HEK293 (cell line): ENCODE data around the gene DNAJC7.

Experiments
- CTCF ChIA-PET: fragments of 350-600 bp; formaldehyde crosslinking; extraction: SDS; loops from one replicate; lab custom pipeline; 2021; ENCODE audit warnings: antibody characterized with exemption; lab: Yijun Ruan, JAX
- POLR2A ChIA-PET: fragments of 300-600 bp; formaldehyde crosslinking; extraction: SDS; loops from one replicate; lab custom pipeline; 2020; ENCODE audit warnings: antibody characterized with exemption, inconsistent platforms; lab: Yijun Ruan, JAX
- H3K27ac ChIP-seq: fragments of 200-500 bp; sonication (Bioruptor generic); 2 replicates; pipeline ENCODE4 v1.5.1; 2014; ENCODE audit warnings: low read depth, low read length, control low read depth, inconsistent platforms; ENCODE audit errors: extremely low read depth
- H3K36me3 ChIP-seq, 2 experiments: fragments of 200-500 bp in 1 of 2; sonication (Bioruptor generic) in 1 of 2; 1 replicate in 1 of 2; 2 replicates in 1 of 2; pipeline ENCODE4 v1.5.1; 2014 to 2017; ENCODE audit warnings: inconsistent platforms in 2 of 2, low read length in 2 of 2; ENCODE audit not compliant: control insufficient read depth in 2 of 2, insufficient read depth in 1 of 2
- H3K4me1 ChIP-seq: fragments of 200-500 bp; sonication (Bioruptor generic); 2 replicates; pipeline ENCODE4 v1.5.1; 2014; ENCODE audit warnings: mild to moderate bottlenecking, low read length, inconsistent platforms; ENCODE audit not compliant: control insufficient read depth, insufficient read depth
- H3K4me3 ChIP-seq: 2 replicates; pipeline ENCODE4 v1.5.1; 2011; ENCODE audit warnings: low read depth, mild to moderate bottlenecking, control low read depth, low read length, moderate library complexity
- H3K9me3 ChIP-seq: fragments of 200-500 bp; sonication (Bioruptor generic); 2 replicates; pipeline ENCODE4 v1.5.1; 2014; ENCODE audit warnings: low read depth, low read length, inconsistent platforms; ENCODE audit not compliant: control insufficient read depth, insufficient read depth
- EGR2 ChIP-seq: fragments of 450-650 bp; formaldehyde crosslinking; IDR thresholded peaks from 2 replicates; pipeline ENCODE4 v1.5.1; 2016; ENCODE audit warnings: low read depth, missing biosample characterization, missing genetic modification characterization
- MYNN ChIP-seq: fragments of 450-650 bp; formaldehyde crosslinking; IDR thresholded peaks from 2 replicates; pipeline ENCODE4 v1.5.1; 2016; ENCODE audit warnings: missing biosample characterization, missing genetic modification characterization, borderline replicate concordance
- PATZ1 ChIP-seq: fragments of 450-650 bp; formaldehyde crosslinking; IDR thresholded peaks from 2 replicates; pipeline ENCODE4 v1.5.1; 2016; ENCODE audit warnings: missing biosample characterization, missing genetic modification characterization
- PRDM1 ChIP-seq: fragments of 450-650 bp; formaldehyde crosslinking; IDR thresholded peaks from 2 replicates; pipeline ENCODE4; 2016; ENCODE audit warnings: missing biosample characterization, missing genetic modification characterization
- REST ChIP-seq: fragments of 450-650 bp; formaldehyde crosslinking; IDR thresholded peaks from 2 replicates; pipeline ENCODE4 v1.5.1; 2016; ENCODE audit warnings: missing biosample characterization, missing genetic modification characterization
- YY2 ChIP-seq: fragments of 450-650 bp; formaldehyde crosslinking; IDR thresholded peaks from 2 replicates; pipeline ENCODE4 v1.5.1; 2016; ENCODE audit warnings: missing biosample characterization, missing genetic modification characterization
- ZEB2 ChIP-seq: fragments of 450-650 bp; formaldehyde crosslinking; IDR thresholded peaks from 2 replicates; pipeline ENCODE4 v1.5.1; 2016; ENCODE audit warnings: missing biosample characterization, missing genetic modification characterization
- ZNF341 ChIP-seq: fragments of 450-650 bp; formaldehyde crosslinking; IDR thresholded peaks from 2 replicates; pipeline ENCODE4; 2016; ENCODE audit warnings: low read depth, missing biosample characterization, missing genetic modification characterization
- ZNF398 ChIP-seq: fragments of 450-650 bp; formaldehyde crosslinking; IDR thresholded peaks from 2 replicates; pipeline ENCODE4 v1.5.1; 2017; ENCODE audit warnings: missing biosample characterization, missing genetic modification characterization
- ZNF600 ChIP-seq: fragments of 450-650 bp; formaldehyde crosslinking; IDR thresholded peaks from 2 replicates; pipeline ENCODE4 v1.5.1; 2016; ENCODE audit warnings: missing biosample characterization, missing genetic modification characterization
- ZNF639 ChIP-seq: fragments of 450-650 bp; formaldehyde crosslinking; IDR thresholded peaks from 2 replicates; pipeline ENCODE4 v1.5.1; 2016; ENCODE audit warnings: missing biosample characterization, missing genetic modification characterization
- ZNF660 ChIP-seq: fragments of 450-650 bp; IDR thresholded peaks from 2 replicates; pipeline ENCODE4 v1.5.1; 2018; ENCODE audit warnings: missing biosample characterization, mild to moderate bottlenecking, missing genetic modification characterization
- ZNF747 ChIP-seq: fragments of 450-650 bp; formaldehyde crosslinking; IDR thresholded peaks from 2 replicates; pipeline ENCODE4 v1.5.1; 2016; ENCODE audit warnings: missing biosample characterization, missing genetic modification characterization

Gene DNAJC7

GRCh38 chr17:42055496-42055895 lies 38.3 kb upstream of the DNAJC7 start (continued):
- TF ChIP-seq PATZ1 (tag by site-specific recombination): peak; percentile 39; the same call in 1 of the 2 replicates
- TF ChIP-seq ZNF639 (tag by site-specific recombination): no peak
- TF ChIP-seq ZEB2 (tag by site-specific recombination): 0 out of 2 replicates have a peak, but pooled peaks have one; percentile 22

GRCh38 chr17:42055027-42055426 lies 37.8 kb upstream of the DNAJC7 start:
- H3K36me3 ChIP-seq: no peaks in the 10 kb centered on the region
- H3K4me1 ChIP-seq: no peaks in the 10 kb centered on the region; the same call in 1 of the 2 replicates
- 0 out of 2 replicates have a peak, but pooled peaks have one; percentile 38 for TF ChIP-seq ZNF341 (tag by site-specific recombination)
- TF ChIP-seq YY2: no peak
- TF ChIP-seq, all 188 proteins: peak for 1
- Histone ChIP-seq H3K27ac (no peak overlapping the region), H3K4me3 (no peak overlapping the region), H3K9me3 (no peaks in the 10 kb centered on the region)
- ChIA-PET POLR2A (interaction anchor here (0.6 to 1.2 kb wide), 5 partner anchors 10 to 366 kb away, joined by 3 to 4 read pairs (median 3); no protein-coding TSS in a partner anchor), CTCF (interaction anchor here (0.6 to 6.5 kb wide), 11 partner anchors 10 to 330 kb away, joined by 3 to 49 read pairs (median 4); no protein-coding TSS in a partner anchor)

- H3K9me3 ChIP-seq: no peaks in the 10 kb centered on the region
- POLR2A ChIA-PET: interaction anchor here (0.7 to 1.6 kb wide), 2 partner anchors 12 to 35 kb away, joined by 3 read pairs; no protein-coding TSS in a partner anchor
- H3K4me1 ChIP-seq: no peaks in the 10 kb centered on the region; the same call in 1 of the 2 replicates
- TF ChIP-seq EGR2 (no peak), PRDM1 (no peak), ZNF398 (tag by site-specific recombination) (peak; percentile 67), ZNF600 (tag by site-specific recombination) (peak; percentile 64), ZNF660 (tag by site-specific recombination) (no peak), MYNN (tag by site-specific recombination) (peak; percentile 78)
- CTCF ChIA-PET: interaction anchor here (0.6 to 6.5 kb wide), 6 partner anchors 10 to 48 kb away, joined by 3 to 49 read pairs (median 4); no protein-coding TSS in a partner anchor
- H3K4me3 ChIP-seq: no peak overlapping the region
- no peak overlapping the region for H3K27ac ChIP-seq
- no peaks in the 10 kb centered on the region for H3K36me3 ChIP-seq
Observed at GRCh38 chr17:42053731-42054500, 36.7 kb upstream of the DNAJC7 start.

- Histone ChIP-seq H3K36me3 (no peaks in the 10 kb centered on the region), H3K9me3 (no peaks in the 10 kb centered on the region), H3K27ac (no peak overlapping the region), H3K4me1 (no peaks in the 10 kb centered on the region; the same call in 1 of the 2 replicates), H3K4me3 (no peak overlapping the region)
- ChIA-PET POLR2A (no interaction called here), CTCF (interaction anchor here (1.5 kb wide), 1 partner anchor 31 kb away, joined by 11 read pairs; the partner anchor contains the start of gene NKIRAS2)
- TF ChIP-seq ZNF747 (no peak), REST (tag by site-specific recombination) (peak; percentile 86)
Observed at GRCh38 chr17:42052346-42052877, 35.2 kb upstream of the DNAJC7 start.
